Measurements from ENCODE around the gene PDE4D. TPM values are rescaled to one million over a fixed set of nuclear protein-coding genes. Genes with fewer than 3 reads are reported as not detected.
"Not testable (repeated sequence)": the region's sequence is repeated elsewhere in the genome, so short reads cannot be mapped to it uniquely, and the experiment has no call there.

PDE4D gene
- total RNA-seq, 1 donor from 2014 or later: 6.8 TPM

DNA sequence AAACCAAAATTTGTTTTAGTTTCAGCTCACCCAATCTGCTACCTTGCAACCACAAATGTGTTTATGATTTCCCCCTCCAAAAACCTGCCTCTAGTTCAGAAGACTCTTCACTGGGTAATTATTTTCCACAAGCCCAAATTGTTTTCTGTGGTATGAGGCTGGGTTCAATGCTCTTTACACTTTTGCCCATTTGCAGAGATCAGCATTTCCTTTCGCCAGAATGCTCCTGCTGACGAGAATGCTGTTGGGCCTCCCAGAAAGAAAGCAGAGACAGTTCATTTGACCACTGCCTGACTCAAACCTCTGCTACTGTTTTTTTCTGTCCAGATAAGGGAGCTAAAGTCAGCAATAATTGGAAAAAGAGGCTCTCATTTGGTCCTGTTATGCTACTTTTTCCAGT is 427.3 kb downstream of the PDE4D start:
- DNase-seq (ENCODE audit: low read depth) (no peak), FAIRE-seq (no peak)
- TF ChIP-seq, protein P1, sequence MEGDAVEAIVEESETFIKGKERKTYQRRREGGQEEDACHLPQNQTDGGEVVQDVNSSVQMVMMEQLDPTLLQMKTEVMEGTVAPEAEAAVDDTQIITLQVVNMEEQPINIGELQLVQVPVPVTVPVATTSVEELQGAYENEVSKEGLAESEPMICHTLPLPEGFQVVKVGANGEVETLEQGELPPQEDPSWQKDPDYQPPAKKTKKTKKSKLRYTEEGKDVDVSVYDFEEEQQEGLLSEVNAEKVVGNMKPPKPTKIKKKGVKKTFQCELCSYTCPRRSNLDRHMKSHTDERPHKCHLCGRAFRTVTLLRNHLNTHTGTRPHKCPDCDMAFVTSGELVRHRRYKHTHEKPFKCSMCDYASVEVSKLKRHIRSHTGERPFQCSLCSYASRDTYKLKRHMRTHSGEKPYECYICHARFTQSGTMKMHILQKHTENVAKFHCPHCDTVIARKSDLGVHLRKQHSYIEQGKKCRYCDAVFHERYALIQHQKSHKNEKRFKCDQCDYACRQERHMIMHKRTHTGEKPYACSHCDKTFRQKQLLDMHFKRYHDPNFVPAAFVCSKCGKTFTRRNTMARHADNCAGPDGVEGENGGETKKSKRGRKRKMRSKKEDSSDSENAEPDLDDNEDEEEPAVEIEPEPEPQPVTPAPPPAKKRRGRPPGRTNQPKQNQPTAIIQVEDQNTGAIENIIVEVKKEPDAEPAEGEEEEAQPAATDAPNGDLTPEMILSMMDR (IDR thresholded peaks at IDR 0.05; ENCODE audit: insufficient read depth, low read length, severe bottlenecking): no peak
- Histone ChIP-seq H3K36me3 (ENCODE audit: control insufficient read depth, insufficient read depth, low read length) (peaks cover 2% of the 10 kb centered on the region), H3K27me3 (ENCODE audit: control insufficient read depth, insufficient read depth, low read length) (no peaks in the 10 kb centered on the region), H3K4me3 (ENCODE audit: low read depth, low read length) (no peak overlapping the region)

DNA sequence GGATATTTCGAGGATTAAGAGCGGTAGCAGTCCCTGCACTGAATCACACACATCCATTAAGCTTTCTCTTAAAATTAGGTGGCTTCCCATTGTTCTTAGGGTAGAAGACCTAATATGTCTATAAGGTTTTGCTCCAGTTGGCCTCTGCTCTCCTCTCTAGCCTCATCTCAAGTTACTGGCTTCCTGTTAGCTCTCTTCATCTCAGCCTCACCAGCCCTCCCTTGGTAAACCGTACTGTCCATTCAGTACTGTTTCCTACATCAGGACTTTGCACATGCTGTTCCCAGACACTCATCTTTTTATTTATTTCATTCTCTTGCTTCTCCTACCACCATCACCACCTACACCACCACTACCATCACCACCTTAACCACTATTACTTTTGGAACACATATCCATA is 428.6 kb downstream of the PDE4D start:
- Histone ChIP-seq H3K27me3 (ENCODE audit: control insufficient read depth, insufficient read depth, low read length) (no peaks in the 10 kb centered on the region), H3K4me3 (ENCODE audit: low read depth, low read length) (no peak overlapping the region), H3K36me3 (ENCODE audit: control insufficient read depth, insufficient read depth, low read length) (peaks cover 2% of the 10 kb centered on the region)
- FAIRE-seq: no peak
- no peak for DNase-seq (ENCODE audit: low read depth)
- TF ChIP-seq, protein P1 (IDR thresholded peaks at IDR 0.05; ENCODE audit: insufficient read depth, low read length, severe bottlenecking): no peak

DNA sequence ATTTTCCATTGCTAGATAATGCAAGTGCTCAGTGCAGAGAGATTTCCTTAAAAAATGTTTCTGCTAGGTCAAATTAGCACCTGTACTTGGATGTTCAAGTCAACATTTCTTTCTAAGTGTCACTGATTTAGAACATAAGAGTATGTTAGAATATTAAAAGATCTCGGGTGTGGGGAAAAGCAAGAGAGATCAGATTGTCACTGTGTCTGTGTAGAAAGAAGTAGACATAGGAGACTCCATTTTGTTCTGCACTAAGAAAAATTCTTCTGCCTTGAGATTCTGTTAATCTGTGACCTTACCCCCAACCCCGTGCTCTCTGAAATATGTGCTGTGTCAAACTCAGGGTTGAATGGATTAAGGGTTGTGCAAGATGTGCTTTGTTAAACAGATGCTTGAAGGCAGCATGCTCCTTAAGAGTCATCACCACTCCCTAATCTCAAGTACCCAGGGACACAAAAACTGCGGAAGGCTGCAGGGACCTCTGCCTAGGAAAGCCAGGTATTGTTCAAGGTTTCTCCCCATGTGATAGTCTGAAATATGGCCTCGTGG is 429.8 kb downstream of the PDE4D start:
- FAIRE-seq; DNase-seq (ENCODE audit: low read depth); H3K27me3 ChIP-seq (ENCODE audit: control insufficient read depth, insufficient read depth, low read length); H3K4me3 ChIP-seq (ENCODE audit: low read depth, low read length); H3K36me3 ChIP-seq (ENCODE audit: control insufficient read depth, insufficient read depth, low read length): not testable (repeated sequence)

DNA sequence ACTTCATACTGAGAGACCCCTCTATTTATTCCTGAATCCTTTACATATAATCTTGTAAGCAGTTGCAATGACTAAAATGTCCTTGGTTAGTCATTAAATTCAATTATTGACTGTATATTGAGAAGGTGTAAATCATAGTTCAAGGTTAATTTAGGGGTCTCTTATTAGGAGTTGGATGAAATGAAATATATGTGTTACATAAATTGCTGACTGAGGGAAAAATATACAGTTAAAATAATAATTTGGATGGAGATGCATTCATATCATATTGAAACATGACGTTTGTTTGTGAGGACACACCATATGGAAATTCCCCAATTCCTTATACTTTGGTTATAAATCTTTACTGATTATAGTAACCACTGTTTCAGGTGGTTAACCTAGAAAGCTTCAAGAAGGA is 430.6 kb downstream of the PDE4D start:
- DNase-seq (ENCODE audit: low read depth) (no peak), FAIRE-seq (no peak)
- TF ChIP-seq, protein P1 (IDR thresholded peaks at IDR 0.05; ENCODE audit: insufficient read depth, low read length, severe bottlenecking): no peak
- Histone ChIP-seq H3K27me3 (ENCODE audit: control insufficient read depth, insufficient read depth, low read length) (no peaks in the 10 kb centered on the region), H3K36me3 (ENCODE audit: control insufficient read depth, insufficient read depth, low read length) (peaks cover 2% of the 10 kb centered on the region), H3K4me3 (ENCODE audit: low read depth, low read length) (no peak overlapping the region)

DNA sequence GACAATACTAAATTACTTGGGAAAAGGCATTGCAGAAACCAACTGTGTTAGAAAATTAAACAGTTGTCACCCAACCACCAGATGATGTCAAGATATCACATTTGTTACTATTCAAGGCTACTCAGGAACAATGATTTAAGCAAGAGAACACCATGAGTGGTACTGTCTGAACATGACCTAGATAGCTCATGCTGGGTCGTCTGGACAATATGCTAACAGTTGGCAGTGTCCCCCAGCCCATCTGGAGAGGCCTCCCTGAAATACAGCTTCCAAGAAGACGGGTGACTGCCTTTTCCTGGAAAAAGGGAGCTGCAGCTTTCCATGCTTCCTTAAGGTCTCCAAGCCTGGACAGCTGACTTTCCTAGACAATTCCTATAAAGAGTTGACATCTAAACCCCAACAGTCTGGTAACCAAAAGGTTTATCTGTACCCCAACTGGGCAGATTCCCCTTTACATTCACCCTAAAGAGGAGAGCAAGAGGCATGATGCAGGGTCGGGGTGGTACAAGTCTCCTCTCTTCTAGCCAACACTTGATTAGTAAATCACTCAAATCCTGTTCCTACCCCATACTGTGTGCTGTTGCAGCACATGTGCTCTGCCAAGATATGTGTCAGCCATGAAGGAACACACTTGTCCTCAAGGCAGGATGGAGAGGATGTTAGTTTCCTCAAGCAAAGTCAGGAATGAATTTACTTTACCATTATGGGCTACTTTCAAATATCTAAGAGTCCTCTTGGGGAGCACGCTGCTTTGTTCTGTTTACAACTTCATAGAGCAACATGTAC is 433.0 kb downstream of the PDE4D start:
- no peak for FAIRE-seq
- DNase-seq (ENCODE audit: low read depth): peak; percentile 7
- Histone ChIP-seq H3K36me3 (ENCODE audit: control insufficient read depth, insufficient read depth, low read length) (no peaks in the 10 kb centered on the region), H3K4me3 (ENCODE audit: low read depth, low read length) (no peak overlapping the region), H3K27me3 (ENCODE audit: control insufficient read depth, insufficient read depth, low read length) (no peaks in the 10 kb centered on the region)
- TF ChIP-seq, protein P1 (IDR thresholded peaks at IDR 0.05; ENCODE audit: insufficient read depth, low read length, severe bottlenecking): no peak

DNA sequence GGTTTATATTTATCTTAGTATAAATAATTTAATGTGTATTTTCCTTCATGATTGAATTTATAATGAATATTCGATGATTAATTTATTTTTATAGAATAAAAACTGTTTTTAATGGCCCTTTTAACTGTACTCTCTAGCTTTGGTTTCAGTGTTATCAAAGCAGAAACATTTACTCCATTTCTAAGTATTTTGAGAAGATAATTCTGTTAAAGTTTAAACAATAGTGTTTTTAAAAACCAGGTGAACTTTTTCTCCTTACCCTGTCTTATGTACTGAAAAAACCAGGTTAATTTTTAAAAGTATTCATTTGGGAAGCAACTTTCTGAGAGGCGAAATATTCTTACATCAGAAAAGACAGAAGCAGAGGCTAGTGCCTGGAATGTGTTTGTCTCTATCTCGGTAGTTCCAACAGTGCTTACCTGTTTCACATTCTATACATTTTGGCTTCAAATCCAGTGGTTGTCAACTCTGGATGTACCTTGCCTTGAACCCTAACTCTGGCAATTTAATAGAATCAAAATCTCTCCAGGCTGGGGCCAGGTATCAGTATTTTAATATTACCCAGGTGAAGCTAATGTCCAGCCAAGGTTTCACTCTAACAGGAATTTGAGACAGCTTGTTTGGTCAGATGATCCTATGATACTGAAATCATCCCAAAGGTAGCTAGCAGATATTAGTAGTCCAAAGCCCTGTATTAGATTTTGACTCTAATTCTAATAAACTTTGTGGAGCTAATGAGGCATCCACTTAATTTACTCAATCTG is 434.4 kb downstream of the PDE4D start:
- Histone ChIP-seq H3K27me3 (ENCODE audit: control insufficient read depth, insufficient read depth, low read length) (no peaks in the 10 kb centered on the region), H3K4me3 (ENCODE audit: low read depth, low read length) (no peak overlapping the region), H3K36me3 (ENCODE audit: control insufficient read depth, insufficient read depth, low read length) (no peaks in the 10 kb centered on the region)
- DNase-seq (ENCODE audit: low read depth) (no peak), FAIRE-seq (no peak)
- TF ChIP-seq, protein P1 (IDR thresholded peaks at IDR 0.05; ENCODE audit: insufficient read depth, low read length, severe bottlenecking): no peak

All from bronchial epithelial cell (primary cell).